Activated CD4-positive, CD25-positive, alpha-beta regulatory T cell treated with anti-CD3 and anti-CD28 coated beads, Interleukin-2, amount 50 U/mL, for 16 hours (primary cell): ENCODE measurements around the gene THTPA.
"Not testable (repeated sequence)": the region's sequence is repeated elsewhere in the genome, so short reads cannot be mapped to it uniquely, and the experiment has no call there.

ENCODE experiments used
- DNase-seq: peaks from one replicate; pipeline ENCODE4 v3.0.0-alpha.2; 2020; ENCODE audit warnings: low read depth, low spot score

The THTPA gene

DNA sequence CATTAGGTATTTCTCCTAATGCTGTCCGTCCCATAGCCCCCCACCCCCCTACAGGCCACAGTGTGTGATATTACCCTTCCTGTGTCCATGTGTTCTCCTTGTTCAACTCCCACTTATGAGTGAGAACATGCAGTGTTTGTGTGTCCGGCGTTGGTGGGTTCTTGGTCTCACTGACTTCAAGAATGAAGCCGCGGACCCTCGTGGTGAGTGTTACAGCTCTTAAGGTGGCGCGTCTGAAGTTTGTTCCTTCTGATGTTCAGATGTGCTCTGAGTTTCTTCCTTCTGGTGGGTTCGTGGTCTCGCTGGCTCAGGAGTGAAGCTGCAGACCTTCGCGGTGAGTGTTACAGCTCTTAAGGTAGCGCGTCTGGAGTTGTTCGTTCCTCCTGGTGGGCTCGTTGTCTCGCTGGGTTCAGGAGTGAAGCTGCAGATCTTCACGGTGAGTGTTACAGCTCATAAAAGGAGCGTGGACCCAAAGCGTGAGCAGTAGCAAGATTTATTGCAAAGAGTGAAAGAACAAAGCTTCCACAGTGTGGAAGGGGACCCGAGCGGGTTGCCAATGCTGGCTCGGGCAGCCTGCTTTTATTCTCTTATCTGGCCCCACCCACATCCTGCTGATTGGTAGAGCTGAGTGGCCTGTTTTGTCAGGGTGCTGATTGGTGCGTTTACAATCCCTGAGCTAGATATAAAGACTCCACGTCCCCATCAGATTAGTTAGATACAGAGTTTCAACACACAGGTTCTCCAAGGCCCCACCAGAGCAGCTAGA, 27.9 kb downstream of the THTPA start:
- DNase-seq = not testable (repeated sequence)

- not testable (repeated sequence) for DNase-seq
These were observed 28.6 kb downstream of the THTPA start for GRCh38 chr14:23584527-23585203.

- peak; percentile 55 for DNase-seq
These were observed 33.0 kb downstream of the THTPA start for GRCh38 chr14:23588884-23589598.

DNA sequence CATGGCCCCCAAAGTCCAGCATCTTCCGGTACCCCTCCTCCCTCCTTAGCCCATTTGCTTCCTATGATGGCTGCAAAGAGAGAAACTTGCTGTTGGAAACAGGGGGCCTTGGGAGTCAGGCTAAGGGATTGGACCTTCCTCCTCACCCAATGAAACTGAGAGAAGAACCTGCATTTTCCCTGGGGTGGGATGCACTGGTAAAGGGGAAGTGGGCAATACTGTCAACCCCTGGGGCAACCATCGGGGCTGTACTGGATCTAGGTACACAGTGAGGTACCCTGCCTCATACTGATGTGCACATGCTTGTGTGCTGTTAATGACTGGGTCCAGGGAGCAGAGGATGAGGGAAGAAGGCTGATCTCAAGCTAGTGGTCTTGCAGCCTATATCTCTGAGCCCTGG, 33.5 kb downstream of the THTPA start:
- DNase-seq = no peak

GRCh38 chr14:23590198-23590597, 34.1 kb downstream of the THTPA start:
- no peak for DNase-seq

- DNase-seq = not testable (repeated sequence)
These were observed 38.1 kb downstream of the THTPA start for GRCh38 chr14:23594191-23594590.

- no peak for DNase-seq
These were observed 44.2 kb downstream of the THTPA start for GRCh38 chr14:23600322-23600707.

GRCh38 chr14:23600806-23601205, 44.7 kb downstream of the THTPA start:
- DNase-seq = no peak

- no peak for DNase-seq
These were observed 45.4 kb downstream of the THTPA start for GRCh38 chr14:23601424-23601823.

GRCh38 chr14:23601845-23602180, 45.7 kb downstream of the THTPA start:
- DNase-seq = no peak

- DNase-seq = no peak
These were observed 46.4 kb downstream of the THTPA start for GRCh38 chr14:23602181-23603095.

DNA sequence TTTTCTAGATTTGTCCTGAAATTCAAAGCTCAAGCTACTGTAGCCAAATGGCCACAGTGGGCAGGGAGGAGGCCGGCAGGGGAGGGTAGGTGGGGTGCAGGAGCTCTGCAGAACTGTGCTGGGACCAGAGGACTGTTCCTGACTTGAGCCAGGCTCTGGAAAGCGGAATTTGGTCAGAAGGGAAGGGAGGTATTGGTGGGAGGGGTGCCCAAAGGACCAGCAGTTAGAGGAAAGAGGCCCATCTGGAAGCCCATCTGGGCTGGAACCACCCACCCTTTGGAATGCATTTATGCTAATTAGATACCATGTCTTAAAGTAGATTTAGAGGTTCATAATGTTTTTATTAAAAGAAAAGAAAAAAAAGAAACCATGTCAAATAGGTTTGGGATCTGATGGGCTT, 47.0 kb downstream of the THTPA start:
- no peak for DNase-seq

DNA sequence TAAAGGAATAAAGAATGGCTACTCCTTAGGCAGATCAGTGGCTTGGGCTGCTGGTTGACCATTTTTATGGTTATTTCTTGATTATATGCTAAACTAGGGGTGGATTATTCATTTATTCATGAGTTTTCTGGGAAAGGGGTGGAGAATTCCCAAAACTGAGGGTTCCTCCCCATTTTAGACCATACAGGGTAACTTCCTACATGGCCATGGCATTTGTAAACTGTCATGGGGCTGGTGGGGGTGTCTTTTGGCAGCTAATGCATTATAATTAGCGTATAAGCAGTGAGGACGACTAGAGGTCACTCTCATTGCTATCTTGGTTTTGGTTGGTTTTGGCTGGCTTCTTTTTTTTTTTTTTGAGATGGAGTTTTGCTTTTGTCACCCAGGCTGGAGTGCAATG, 48.1 kb downstream of the THTPA start:
- no peak for DNase-seq

GRCh38 chr14:23604675-23605170, 48.7 kb downstream of the THTPA start:
- DNase-seq = no peak

DNA sequence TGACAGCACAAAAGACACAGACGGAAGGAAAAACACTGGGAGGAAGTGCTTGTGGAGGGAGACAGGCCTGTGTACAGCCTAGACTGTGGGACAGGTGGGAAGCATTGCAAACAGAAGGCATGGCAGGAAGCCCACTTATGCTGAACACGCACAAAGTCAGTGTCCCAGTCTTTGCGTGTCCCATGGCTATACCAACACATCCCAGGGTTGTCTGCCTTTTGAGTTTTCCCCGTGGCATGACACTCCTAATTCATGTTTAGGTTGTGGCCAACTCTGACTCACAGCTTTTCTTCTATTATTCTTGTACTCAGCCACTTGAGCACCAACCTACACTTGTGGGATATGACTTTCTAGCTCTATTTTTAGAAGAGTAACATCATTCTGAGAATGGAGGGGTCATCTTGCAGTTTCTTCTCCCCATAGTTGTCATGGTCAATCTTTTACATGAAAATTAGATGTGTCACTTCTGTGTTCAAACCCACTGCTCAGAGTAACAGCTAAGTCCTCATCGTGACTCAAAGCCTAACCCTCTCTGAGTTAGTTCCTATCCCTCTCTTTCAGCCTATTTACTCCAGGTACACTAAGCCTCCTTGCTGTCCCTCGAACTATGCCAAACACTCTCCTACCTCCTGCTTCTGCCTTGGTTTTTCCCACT, 50.0 kb downstream of the THTPA start:
- no peak for DNase-seq

GRCh38 chr14:23608454-23608853, 52.4 kb downstream of the THTPA start:
- DNase-seq = no peak

DNA sequence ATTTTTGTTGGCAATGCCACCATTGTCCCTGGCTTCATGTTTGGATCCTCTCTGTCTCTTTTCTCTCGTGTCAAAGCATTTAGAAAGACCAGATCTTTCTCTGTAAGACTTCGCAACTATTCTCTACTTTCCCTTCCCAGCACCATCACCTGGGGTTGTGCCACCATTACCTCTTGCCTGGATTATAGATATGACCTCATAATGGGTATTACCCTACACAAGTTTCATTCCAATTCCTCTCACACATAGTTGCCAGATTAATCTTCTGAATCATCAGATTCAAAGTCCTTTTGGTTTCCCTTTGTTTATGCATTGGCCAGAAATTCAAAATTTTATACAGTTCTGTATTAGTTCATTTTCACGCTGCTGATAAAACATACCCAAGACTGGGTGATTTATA, 52.9 kb downstream of the THTPA start:
- no peak for DNase-seq

GRCh38 chr14:23609411-23610089, 53.5 kb downstream of the THTPA start:
- not testable (repeated sequence) for DNase-seq
